Measurements from ENCODE around the gene NRN1L.

GRCh38 chr16:67879462-67879861 is 5.2 kb upstream of the NRN1L start:
- TF ChIP-seq CTCF (IDR thresholded peaks at IDR 0.05; ENCODE audit: borderline replicate concordance, extremely low read depth, low read length, poor library complexity, severe bottlenecking) (no peak), EZH2 (IDR thresholded peaks at IDR 0.05; ENCODE audit: borderline replicate concordance, low read depth, low read length, severe bottlenecking) (no peak)
